Activated CD4-positive, alpha-beta T cell treated with anti-CD3 and anti-CD28 coated beads, Interleukin-2, amount 50 U/mL, for 4 hours (primary cell): ENCODE measurements around the gene ZNF536.
"Not testable (repeated sequence)": the region's sequence is repeated elsewhere in the genome, so short reads cannot be mapped to it uniquely, and the experiment has no call there.

ENCODE experiments used
- DNase-seq, 2 experiments: peaks; one replicate each; pipeline ENCODE4 v3.0.0-alpha.2; 2020

The ZNF536 gene

GRCh38 chr19:30341611-30342201 is 30.5 kb upstream of the ZNF536 start:
- DNase-seq: no peak

- DNase-seq: no peak
Measured at GRCh38 chr19:30342901-30343300, 29.3 kb upstream of the ZNF536 start.

- no peak for DNase-seq
Measured at GRCh38 chr19:30344446-30345425, 27.4 kb upstream of the ZNF536 start.

- no peak for DNase-seq
Measured at GRCh38 chr19:30345686-30346085, 26.5 kb upstream of the ZNF536 start.

- not testable (repeated sequence) for DNase-seq
Measured at GRCh38 chr19:30346468-30346867, 25.7 kb upstream of the ZNF536 start.

DNA sequence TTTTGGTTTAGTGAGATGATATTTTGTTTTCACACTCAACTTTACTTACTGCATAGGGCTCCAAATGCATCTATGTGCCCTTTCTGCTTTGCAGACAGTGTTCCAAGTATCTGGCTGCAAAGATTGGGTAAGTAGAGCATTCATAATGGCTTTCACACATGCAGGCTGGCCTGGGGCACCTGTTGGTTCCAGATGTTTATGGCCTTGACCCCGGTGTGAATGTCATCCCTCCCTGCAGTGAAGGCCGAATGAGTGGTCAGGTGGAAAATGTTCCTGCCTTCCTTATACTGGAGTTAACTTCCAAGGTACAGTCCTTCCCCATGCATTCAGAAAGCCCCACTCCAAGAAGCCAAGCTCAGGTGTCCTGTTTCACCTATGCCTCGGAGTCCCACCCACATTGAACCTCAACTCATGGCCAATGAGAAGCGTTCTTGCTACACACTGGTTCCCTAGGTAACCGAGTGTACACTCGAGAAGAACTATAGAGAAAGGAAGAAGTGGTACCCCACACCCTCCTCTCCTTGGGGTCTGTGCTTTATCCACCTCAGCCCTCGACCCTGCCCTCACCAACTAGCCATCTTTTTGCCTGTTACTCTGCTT is 23.0 kb upstream of the ZNF536 start:
- DNase-seq: no peak

DNA sequence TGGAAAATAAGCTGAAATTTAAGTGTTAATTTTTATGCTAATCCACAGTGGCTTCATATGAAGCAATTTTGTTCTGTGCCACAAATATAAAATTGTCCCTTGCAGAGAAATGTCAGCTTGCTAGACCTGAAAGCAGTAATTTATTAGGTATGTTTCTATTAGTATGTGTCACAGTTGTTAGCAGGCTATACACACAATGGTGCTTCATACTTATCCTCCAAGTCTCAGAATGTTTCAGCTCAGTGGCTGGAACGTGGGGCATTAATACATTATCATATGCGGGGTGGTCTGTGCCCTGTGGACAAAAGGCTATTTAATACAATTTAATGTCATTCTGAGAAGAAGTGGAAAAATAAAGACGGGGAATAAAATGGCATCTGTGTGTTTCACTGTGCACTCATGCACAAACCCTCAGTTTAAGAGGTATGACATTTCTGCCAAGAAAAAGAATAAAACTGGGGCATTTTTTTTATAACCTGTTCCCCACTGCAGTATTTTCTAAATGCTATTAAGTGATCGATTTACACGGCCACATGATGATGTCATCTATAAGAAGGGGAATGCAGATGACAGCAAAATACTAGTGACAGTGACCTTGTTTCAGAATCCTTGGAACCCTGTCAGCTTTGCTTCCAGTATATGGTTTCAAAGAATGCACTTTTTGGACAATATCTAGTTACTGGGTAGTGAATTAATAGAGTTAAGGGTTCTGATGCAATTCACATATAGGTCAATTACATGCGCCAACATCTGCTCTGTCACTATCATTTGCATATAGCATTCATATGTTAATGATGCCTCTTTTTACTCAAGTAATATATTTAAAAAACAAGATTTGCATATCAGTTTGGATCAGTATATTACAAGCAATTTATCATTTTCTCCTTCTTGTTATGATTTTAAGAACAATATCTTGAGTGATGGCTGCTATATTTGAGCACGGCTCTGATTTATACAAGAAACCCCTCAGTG is 21.2 kb upstream of the ZNF536 start:
- DNase-seq: no peak

- DNase-seq: no peak
Measured at GRCh38 chr19:30351774-30352173, 20.4 kb upstream of the ZNF536 start.

DNA sequence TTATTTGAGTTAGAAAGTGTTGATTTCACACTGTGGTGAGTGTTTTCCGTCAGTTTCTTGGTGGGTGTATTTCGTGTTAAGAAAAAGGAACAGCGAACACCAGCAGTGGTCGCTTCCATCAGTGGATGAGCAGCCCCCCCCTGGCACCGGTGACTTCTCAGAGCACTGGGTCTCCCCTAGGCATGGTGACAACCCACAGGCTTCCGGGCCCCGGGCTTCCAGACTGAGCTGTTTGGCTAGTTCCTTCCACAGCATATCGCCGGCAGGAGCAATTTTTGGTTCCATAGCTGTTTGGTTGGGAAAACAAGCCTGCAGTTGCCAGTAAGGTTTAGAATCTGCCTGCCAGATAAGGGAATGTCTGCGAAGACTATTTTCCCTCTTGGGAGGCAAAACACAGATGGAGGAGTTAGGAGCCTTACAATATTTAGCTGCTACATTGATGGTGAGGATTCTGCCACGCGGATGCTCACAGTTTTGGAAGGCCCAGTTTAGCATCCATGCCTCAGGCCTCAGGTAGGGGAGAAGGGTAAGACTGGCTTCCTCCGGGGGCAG is 18.7 kb upstream of the ZNF536 start:
- no peak for DNase-seq

DNA sequence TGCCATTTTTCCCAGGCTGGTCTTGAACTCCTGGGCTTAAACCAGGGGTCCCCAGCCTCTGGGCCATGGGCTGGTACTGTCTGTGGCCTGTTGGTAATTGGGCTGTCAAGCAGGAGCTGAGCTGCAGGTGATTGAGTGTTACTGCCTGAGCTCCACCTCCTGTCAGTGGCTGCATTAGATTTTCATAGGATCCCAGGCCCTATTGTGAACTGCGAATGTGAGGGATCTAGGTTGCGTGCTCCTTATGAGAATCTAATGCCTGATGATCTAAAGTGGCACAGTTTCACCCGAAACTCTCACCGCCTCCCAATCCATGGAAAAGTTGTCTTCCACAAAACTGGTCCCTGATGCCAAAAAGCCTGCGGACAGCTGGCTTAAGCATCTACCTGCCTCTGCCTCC is 16.6 kb upstream of the ZNF536 start:
- no peak for DNase-seq

DNA sequence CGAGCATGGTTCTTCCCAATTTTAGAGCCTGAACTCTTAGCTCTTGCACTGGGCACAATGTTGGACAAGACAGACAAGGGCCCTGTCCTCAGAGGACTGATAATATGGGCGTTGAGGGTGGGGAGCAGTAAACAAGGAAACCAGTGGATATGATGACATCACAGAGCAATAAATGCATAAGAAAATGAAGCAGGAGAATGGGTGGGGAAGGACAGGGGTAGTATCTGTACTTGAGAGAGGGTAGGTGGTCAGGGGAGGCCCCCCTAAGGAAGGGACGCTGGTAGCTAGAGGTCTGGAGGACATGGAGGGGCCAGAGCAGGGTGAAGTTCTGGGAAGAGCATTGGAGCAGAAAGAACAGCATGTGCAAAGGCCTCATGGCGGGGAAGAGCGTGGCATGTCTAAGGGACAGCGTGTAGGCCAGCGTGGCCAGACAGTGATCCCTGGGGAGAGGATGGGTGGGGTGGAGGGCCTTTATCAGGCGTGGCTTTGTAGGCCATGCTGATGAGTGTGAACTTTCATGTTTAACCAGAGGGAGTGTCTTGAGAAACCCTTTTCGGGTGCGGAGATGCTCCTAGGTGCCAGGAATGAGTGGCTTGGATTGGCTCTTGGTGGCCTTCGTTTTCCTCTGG is 15.1 kb upstream of the ZNF536 start:
- DNase-seq: no peak

GRCh38 chr19:30357580-30357954 is 14.6 kb upstream of the ZNF536 start:
- DNase-seq: no peak

DNA sequence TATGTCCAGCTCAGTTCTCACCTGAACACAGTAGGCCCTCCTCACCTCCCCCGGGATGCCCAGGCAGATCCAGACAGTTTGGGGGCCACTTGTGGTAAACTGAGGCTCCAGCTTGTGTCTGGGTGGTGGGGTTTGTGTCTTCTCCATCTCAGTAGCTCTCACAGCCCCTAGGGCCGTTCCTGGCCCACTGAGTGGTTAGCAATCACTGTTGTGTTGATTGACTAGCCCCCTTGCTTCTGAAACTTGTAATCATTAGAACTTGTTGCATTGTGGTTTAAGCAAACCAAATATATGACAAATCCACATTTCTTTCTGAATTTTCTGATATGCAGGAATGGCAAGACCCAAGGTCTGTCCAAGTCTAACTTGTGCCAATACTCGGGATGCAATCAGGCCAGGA is 13.9 kb upstream of the ZNF536 start:
- no peak for DNase-seq

GRCh38 chr19:30358821-30359580 is 13.2 kb upstream of the ZNF536 start:
- DNase-seq: no peak

DNA sequence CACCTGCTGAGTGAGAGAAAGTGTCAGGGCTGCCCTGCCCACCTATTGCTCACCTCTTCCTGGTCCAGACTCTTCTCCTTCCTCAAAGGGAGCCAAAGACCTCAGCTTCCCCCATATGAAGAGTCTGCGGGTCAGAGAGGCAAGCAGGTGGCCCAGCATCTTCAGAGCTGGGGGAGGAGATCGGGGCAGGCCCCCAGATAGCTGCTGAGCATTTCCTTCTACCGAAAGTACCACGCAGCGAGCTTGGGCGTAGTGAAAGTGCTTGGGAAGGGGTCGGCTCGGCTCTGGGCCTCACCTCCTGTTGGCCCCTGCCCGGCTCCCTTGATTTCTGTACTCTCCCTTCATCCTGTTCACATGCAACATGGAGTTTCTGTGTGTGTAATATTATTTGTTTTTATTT is 12.2 kb upstream of the ZNF536 start:
- DNase-seq: no peak

- no peak for DNase-seq
Measured at GRCh38 chr19:30360376-30361106, 11.6 kb upstream of the ZNF536 start.

DNA sequence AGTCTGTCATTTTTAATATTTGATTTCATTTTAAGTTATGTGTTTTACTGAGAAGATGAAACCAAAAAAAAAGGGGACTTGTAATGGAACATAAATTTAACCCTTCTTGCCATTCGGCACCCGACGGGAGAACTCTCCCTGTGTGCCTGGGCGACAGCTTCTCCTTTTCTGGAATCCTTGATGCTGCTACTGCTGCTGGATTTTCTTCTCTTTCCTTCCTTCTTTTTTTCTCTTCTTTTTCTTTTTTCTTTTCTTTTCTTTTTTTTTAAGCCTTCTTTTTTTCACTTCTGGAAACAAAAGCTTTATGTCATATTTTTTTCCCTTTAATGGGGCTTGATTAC is 11.1 kb upstream of the ZNF536 start:
- DNase-seq: no peak

DNA sequence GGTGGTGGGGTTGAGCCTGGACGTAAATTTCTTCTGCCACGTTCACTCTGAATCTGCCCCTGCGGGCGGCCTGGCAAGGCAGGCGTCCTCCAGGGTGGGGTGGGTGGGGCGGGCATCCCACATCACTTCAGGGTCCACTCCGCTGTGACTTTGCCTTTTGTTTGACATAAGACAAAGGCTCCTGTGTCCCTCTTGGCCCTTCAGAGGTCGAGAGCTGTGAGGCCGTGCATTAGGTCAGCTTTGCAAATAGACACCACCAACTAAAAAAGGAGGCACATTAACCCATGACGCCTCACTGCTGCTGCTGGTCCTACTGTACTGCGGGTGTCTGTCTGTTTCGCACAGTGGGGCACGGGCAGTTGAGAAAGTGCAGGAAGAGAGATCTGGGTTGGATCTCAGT is 10.5 kb upstream of the ZNF536 start:
- no peak for DNase-seq

DNA sequence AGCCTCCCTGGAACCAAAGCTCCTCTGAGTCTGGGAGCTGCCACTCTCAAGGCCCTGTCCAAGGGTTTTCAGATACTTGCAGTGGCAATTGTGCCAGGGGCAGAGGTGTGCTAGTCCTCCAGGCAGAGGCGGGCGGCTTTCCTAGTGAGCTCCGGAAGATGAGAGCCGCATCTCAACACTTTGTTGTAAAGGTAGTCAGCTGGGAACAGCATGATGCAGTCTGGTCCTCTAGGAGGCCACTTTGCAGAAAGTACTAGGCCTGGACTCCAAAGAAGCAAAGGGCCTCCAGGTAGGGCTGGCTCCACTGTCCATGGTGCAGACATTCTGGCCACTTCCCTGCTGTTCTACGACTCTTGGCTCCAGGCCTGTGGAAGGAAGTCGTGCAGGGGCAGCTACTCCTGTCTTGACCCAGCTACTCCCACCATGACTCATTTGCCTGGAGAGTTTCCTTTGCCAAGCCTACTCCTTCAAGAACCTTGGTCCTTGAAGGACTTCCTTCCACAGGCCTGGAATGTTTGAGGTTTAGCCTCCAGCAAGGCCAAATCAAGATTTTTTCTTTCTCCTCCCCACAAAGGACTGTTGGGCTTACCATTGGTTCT is 9.9 kb upstream of the ZNF536 start:
- DNase-seq: no peak

- no peak for DNase-seq
Measured at GRCh38 chr19:30363073-30363472, 9.1 kb upstream of the ZNF536 start.
